ENCODE data around the gene EYS. TPM values are rescaled to one million over a fixed set of nuclear protein-coding genes. Genes with fewer than 3 reads are reported as not detected.

Gene EYS
- total and polyA plus RNA-seq, 9 of the 15 experiments (the other 6 are each of a cell fraction or from before 2014, with no cell fraction given) = 0.03 to 0.36 (median 0.10) TPM; not detected in 2

- no peak for TF ChIP-seq MGA (IDR thresholded peaks at IDR 0.05)
- no peak for TF ChIP-seq SRSF1 (IDR thresholded peaks at IDR 0.05; ENCODE audit: low read depth, low read length)
- no peak for TF ChIP-seq SREBF2 (CRISPR knock-in tag; IDR thresholded peaks at IDR 0.05)
- no peak for TF ChIP-seq TBL1XR1 (IDR thresholded peaks at IDR 0.05; ENCODE audit: low read length in 2 of 2)
- TF ChIP-seq FOXJ3 (CRISPR knock-in tag; IDR thresholded peaks at IDR 0.05) = no peak
- no peak for TF ChIP-seq ZNF444 (CRISPR knock-in tag; IDR thresholded peaks at IDR 0.05)
These were observed 733.9 kb downstream of the EYS start (continued) for GRCh38 chr6:64973142-64973541.
